T47D (cell line): Measurements from ENCODE around the gene DMRTB1.

ENCODE experiments used
- DNase-seq, 2 experiments: peaks; one replicate each; pipeline versions ENCODE4 v3.0.0 to v3.0.0-alpha.2; 2011 to 2012; ENCODE audit warnings: low read depth in 1 of 2, low spot score in 1 of 2
- JUND ChIP-seq: IDR thresholded peaks from 2 replicates; pipeline ENCODE4 v1.6.1; 2012; ENCODE audit warnings: low read depth
- in situ Hi-C: cut with HindIII; loops from 2 replicates; pipeline ENCODE4 v1.10.0; 2016; ENCODE audit warnings: low sequenced_read_pairs, low pct_unique_long_range_greater_than_20kb

The DMRTB1 gene

GRCh38 chr1:53506355-53507050 is 47.3 kb downstream of the DMRTB1 start:
- in situ Hi-C loops = no loop called here
- no peak for DNase-seq
- no peak for TF ChIP-seq JUND

GRCh38 chr1:53507116-53507820 is 48.1 kb downstream of the DMRTB1 start:
- no peak for DNase-seq
- in situ Hi-C loops = no loop called here
- no peak for TF ChIP-seq JUND

- no peak for TF ChIP-seq JUND
- in situ Hi-C loops = no loop called here
- DNase-seq = no peak
These were observed 49.1 kb downstream of the DMRTB1 start for GRCh38 chr1:53508056-53508990.

- no peak for TF ChIP-seq JUND
- in situ Hi-C loops = no loop called here
- no peak for DNase-seq
These were observed 49.9 kb downstream of the DMRTB1 start for GRCh38 chr1:53508991-53509666.

DNA sequence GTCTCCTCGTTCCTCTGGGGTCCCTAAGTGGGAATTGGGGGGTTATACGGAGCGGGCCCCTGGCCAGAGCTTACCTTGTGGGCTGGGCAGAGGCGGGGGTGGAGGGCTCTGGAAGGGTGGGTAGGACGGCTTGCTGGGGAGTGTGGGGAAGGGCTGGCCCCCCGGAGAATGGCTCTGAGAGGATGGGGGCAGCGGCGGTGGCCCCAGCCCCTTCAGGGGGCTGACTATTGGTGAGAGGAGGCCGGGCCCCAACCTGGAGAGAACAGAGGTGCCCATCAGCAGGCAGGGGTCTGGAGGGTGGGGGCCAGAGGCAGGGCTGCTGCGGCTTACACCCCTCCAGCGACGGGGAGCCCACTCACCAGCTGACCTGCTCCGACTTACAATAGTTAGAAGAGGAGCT is 50.6 kb downstream of the DMRTB1 start:
- no peak for TF ChIP-seq JUND
- DNase-seq = no peak
- in situ Hi-C loops = no loop called here

DNA sequence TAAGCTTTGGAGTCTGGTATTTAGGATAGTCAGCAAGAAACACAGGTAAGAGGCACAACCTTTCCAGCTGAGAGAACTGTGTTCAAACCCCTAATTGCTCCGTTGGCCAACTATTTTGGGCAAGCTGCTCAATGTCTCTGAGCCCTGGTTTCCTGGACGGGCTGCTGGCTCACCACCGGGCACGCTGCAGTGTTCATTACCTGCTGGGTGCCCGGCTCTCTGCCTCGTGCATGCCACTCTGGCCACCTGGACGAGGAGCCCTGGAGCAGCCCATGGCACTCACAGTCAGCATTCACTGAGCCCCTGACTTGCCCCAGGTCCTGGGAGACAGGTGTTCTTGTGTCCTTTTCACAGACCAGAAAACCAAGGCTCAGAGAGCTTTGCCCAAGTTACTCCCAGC is 51.0 kb downstream of the DMRTB1 start:
- in situ Hi-C loops = no loop called here
- DNase-seq = no peak
- no peak for TF ChIP-seq JUND

- TF ChIP-seq JUND = no peak
- no peak for DNase-seq
- in situ Hi-C loops = no loop called here
These were observed 52.2 kb downstream of the DMRTB1 start for GRCh38 chr1:53511323-53511932.

GRCh38 chr1:53511933-53512806 is 53.0 kb downstream of the DMRTB1 start:
- DNase-seq = no peak

GRCh38 chr1:53512807-53513755 is 53.9 kb downstream of the DMRTB1 start:
- DNase-seq = no peak
- TF ChIP-seq JUND = no peak
- in situ Hi-C loops = no loop called here

More at GRCh38 chr1:53511933-53512806, 53.0 kb downstream of the DMRTB1 start:
- in situ Hi-C loops = no loop called here
- TF ChIP-seq JUND = no peak

DNA sequence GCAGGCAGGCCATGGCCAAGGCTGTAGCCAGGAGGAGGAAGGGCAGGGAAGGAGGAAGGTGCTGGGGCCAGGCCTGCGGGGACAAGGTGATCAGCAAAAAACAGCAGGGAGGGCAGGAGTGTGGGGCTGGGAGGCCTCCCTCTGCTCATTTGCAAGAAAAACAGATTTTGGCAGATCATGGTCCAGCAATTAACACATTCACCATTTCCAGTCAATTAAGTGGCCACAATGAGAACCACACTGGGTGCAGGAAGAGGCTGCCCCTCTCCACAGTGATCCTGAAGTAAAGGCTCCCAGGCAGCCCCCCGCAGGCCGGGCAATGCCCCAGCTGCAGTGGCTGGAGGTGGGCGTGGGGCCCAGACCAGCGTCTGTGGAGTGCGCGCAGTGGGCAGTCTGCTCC is 54.6 kb downstream of the DMRTB1 start:
- in situ Hi-C loops = no loop called here
- no peak for DNase-seq
- TF ChIP-seq JUND = no peak
